K562 (cell line): Measurements from ENCODE around the gene CRACR2B. TPM values are rescaled to one million over a fixed set of nuclear protein-coding genes. Genes with fewer than 3 reads are reported as not detected.

ENCODE experiments used
- ATAC-seq: fragments of 200-7000 bp; cut with Tn5 transposase; 3 replicates; pipeline ENCODE4 v1.9.1; 2020; ENCODE audit warnings: moderate library complexity
- BruUV-seq: library from RNA; stranded (reverse); fragments of 400-500 nt; replicated peaks from 2 replicates; lab custom pipeline; 2021; lab: Mats Ljungman, UMichigan
- CTCF ChIA-PET: fragments of 300-600 bp; formaldehyde crosslinking; extraction: SDS; loops from one replicate; lab custom pipeline; 2021; ENCODE audit warnings: low intra/inter-chr PET ratio; lab: Yijun Ruan, JAX
- POLR2A ChIA-PET: fragments of 300-600, 350-650 bp; sonication (Branson Sonifier 250); formaldehyde crosslinking; extraction: SDS; loops from one replicate; lab custom pipeline; 2021; ENCODE audit warnings: antibody characterized with exemption, inconsistent platforms; lab: Yijun Ruan, JAX
- DNase-seq, 4 experiments: peaks; one replicate each; pipeline versions ENCODE4 v3.0.0 to v3.0.0-alpha.2; 2011 to 2018; ENCODE audit warnings: low spot score in 3 of 4, mixed read lengths in 3 of 4; ENCODE audit errors: extremely low read depth in 1 of 4
- FAIRE-seq: peaks from 2 replicates; lab custom pipeline; 2011; peaks lifted over from hg19 to GRCh38; lab: Jason Lieb, UNC
- H2AFZ ChIP-seq: 2 replicates; pipeline ENCODE4 v1.6.0; 2011; ENCODE audit warnings: low read depth, low read length, control low read depth, inconsistent platforms
- H3K27ac ChIP-seq: fragments of 200-600 bp; 3 replicates; pipeline ENCODE4 v1.8.0; 2011; ENCODE audit warnings: low read depth, mild to moderate bottlenecking, control low read depth, inconsistent platforms, low read length, moderate library complexity, mixed read lengths; ENCODE audit errors: extremely low read depth
- H3K27me3 ChIP-seq, 2 experiments: fragments of 300-600 bp in 1 of 2; 2 replicates in 1 of 2; 3 replicates in 1 of 2; pipeline versions ENCODE4 v1.6.0 to v1.8.0; 2011; ENCODE audit warnings: inconsistent platforms in 2 of 2, low read length in 2 of 2, mild to moderate bottlenecking in 1 of 2, mixed read lengths in 1 of 2, moderate library complexity in 1 of 2; ENCODE audit not compliant: control insufficient read depth in 2 of 2, insufficient read depth in 2 of 2
- H3K36me3 ChIP-seq: fragments of 300-600 bp; 3 replicates; pipeline ENCODE4 v1.8.0; 2011; ENCODE audit warnings: mild to moderate bottlenecking, low read length, inconsistent platforms; ENCODE audit not compliant: control insufficient read depth, insufficient read depth
- H3K4me1 ChIP-seq, 2 experiments: fragments of 200-600 bp in 1 of 2; replicated peaks in 1 of 2; 2 replicates in 1 of 2; 3 replicates in 1 of 2; pipeline versions ENCODE4 v1.5.1 to v1.8.0; 2011; ENCODE audit warnings: inconsistent platforms in 2 of 2, low read length in 2 of 2, mild to moderate bottlenecking in 1 of 2, mixed read lengths in 1 of 2, moderate library complexity in 1 of 2; ENCODE audit not compliant: control insufficient read depth in 2 of 2, insufficient read depth in 2 of 2
- H3K4me2 ChIP-seq: 2 replicates; pipeline ENCODE4 v1.6.1; 2011; ENCODE audit warnings: low read length, control low read depth, inconsistent platforms, mixed read lengths; ENCODE audit not compliant: insufficient read depth
- H3K4me3 ChIP-seq: fragments of 200-600 bp; sonication (generic), shearing (Covaris generic); 2 replicates; pipeline ENCODE4 v1.5.1; 2016; ENCODE audit warnings: control low read depth, inconsistent platforms
- H3K79me2 ChIP-seq: fragments of 200-600 bp; 3 replicates; pipeline ENCODE4 v1.8.0; 2011; ENCODE audit warnings: low read length, inconsistent platforms; ENCODE audit not compliant: control insufficient read depth, insufficient read depth
- H3K9ac ChIP-seq, 2 experiments: 2 replicates each; pipeline versions ENCODE4 v1.6.0 to v1.6.1; 2011; ENCODE audit warnings: low read depth in 2 of 2, low read length in 2 of 2, control low read depth in 1 of 2, inconsistent platforms in 1 of 2, mild to moderate bottlenecking in 1 of 2, mixed read lengths in 1 of 2; ENCODE audit not compliant: insufficient read depth in 1 of 2
- H3K9me1 ChIP-seq: one replicate; pipeline ENCODE4 v1.6.0; 2011; ENCODE audit warnings: inconsistent platforms, mild to moderate bottlenecking, low read length, moderate library complexity; ENCODE audit not compliant: control insufficient read depth, insufficient read depth
- H3K9me3 ChIP-seq: replicated peaks from 2 replicates; pipeline ENCODE4 v1.5.1; 2011; ENCODE audit warnings: low read depth, low read length, inconsistent platforms; ENCODE audit not compliant: control insufficient read depth, insufficient read depth
- H4K20me1 ChIP-seq: replicated peaks from 2 replicates; pipeline ENCODE4 v1.6.1; 2011; ENCODE audit warnings: low read length, inconsistent platforms, mixed read lengths; ENCODE audit not compliant: control insufficient read depth, insufficient read depth
- ARID1B ChIP-seq: fragments of 450-650 bp; IDR thresholded peaks from 2 replicates; pipeline ENCODE4 v1.6.1; 2016; ENCODE audit warnings: antibody characterized with exemption, mild to moderate bottlenecking, inconsistent platforms
- ATF1 ChIP-seq, 2 experiments: fragments of 450-650 bp in 1 of 2; IDR thresholded peaks; 2 replicates each; pipeline ENCODE4 v1.6.1; 2016; ENCODE audit warnings: missing compliant biosample characterization in 1 of 2, missing genetic modification characterization in 1 of 2
- CTBP1 ChIP-seq: fragments of 450-650 bp; IDR thresholded peaks from 2 replicates; pipeline ENCODE4 v1.6.1; 2016; ENCODE audit warnings: borderline replicate concordance
- EP400 ChIP-seq: fragments of 450-650 bp; IDR thresholded peaks from 2 replicates; pipeline ENCODE4 v1.6.1; 2017; ENCODE audit warnings: antibody characterized with exemption, mild to moderate bottlenecking, moderate library complexity
- MED1 ChIP-seq: sonication (generic); formaldehyde crosslinking; IDR thresholded peaks from 2 replicates; pipeline ENCODE4 v1.8.1; 2023; ENCODE audit warnings: missing genetic modification reagents, borderline replicate concordance
- MYC ChIP-seq, 2 experiments: fragments of 250-450 bp in 1 of 2; sonication (Bioruptor Pico) in 1 of 2; IDR thresholded peaks; 2 replicates each; pipeline versions ENCODE4 v1.5.1 to v1.6.1; 2012 to 2021; ENCODE audit warnings: low read depth in 2 of 2, borderline replicate concordance in 1 of 2, improper control_type of control experiment in 1 of 2, low read length in 1 of 2, mild to moderate bottlenecking in 1 of 2, moderate library complexity in 1 of 2
- NR2C2 ChIP-seq, 2 experiments: fragments of 200-800 bp in 1 of 2; sonication (Bioruptor generic) in 1 of 2; sonication (generic) in 1 of 2; formaldehyde crosslinking in 1 of 2; IDR thresholded peaks; 2 replicates each; pipeline versions ENCODE4 v1.6.1 to v1.8.0; 2016 to 2022; ENCODE audit warnings: mild to moderate bottlenecking in 1 of 2, missing compliant biosample characterization in 1 of 2, missing genetic modification characterization in 1 of 2, missing genetic modification reagents in 1 of 2
- POLR2AphosphoS2 ChIP-seq: IDR thresholded peaks from 2 replicates; pipeline ENCODE4 v1.6.1; 2012; ENCODE audit warnings: low read length, improper control_type of control experiment
- RFX5 ChIP-seq: IDR thresholded peaks from 2 replicates; pipeline ENCODE4 v1.6.1; 2011; ENCODE audit warnings: low read depth, mild to moderate bottlenecking, improper control_type of control experiment, low read length
- TOE1 ChIP-seq, 2 experiments: fragments of 450-650 bp in 1 of 2; sonication (generic) in 1 of 2; formaldehyde crosslinking in 1 of 2; IDR thresholded peaks; 2 replicates each; pipeline versions ENCODE4 v1.7.1 to v1.8.0; 2016 to 2022; ENCODE audit warnings: borderline replicate concordance in 2 of 2, mild to moderate bottlenecking in 2 of 2, antibody characterized with exemption in 1 of 2, inconsistent platforms in 1 of 2, low read depth in 1 of 2, missing genetic modification reagents in 1 of 2, moderate library complexity in 1 of 2
- TSC22D4 ChIP-seq: fragments of 450-650 bp; IDR thresholded peaks from 2 replicates; pipeline ENCODE4 v1.6.1; 2016; ENCODE audit warnings: missing genetic modification characterization, missing biosample characterization, control low read depth
- ZBTB49 ChIP-seq: sonication (generic); formaldehyde crosslinking; IDR thresholded peaks from 2 replicates; pipeline ENCODE4 v1.8.0; 2022; ENCODE audit warnings: missing genetic modification reagents, mild to moderate bottlenecking, borderline replicate concordance
- ZFX ChIP-seq: sonication (generic); formaldehyde crosslinking; IDR thresholded peaks from 2 replicates; pipeline ENCODE4 v1.8.0; 2022; ENCODE audit warnings: mild to moderate bottlenecking, missing genetic modification reagents, moderate library complexity
- ZNF146 ChIP-seq: IDR thresholded peaks from one replicate; pipeline ENCODE4 v1.6.1; 2018; ENCODE audit warnings: missing compliant biosample characterization; ENCODE audit not compliant: unreplicated experiment
- ZNF583 ChIP-seq: fragments of 250-450 bp; sonication (Bioruptor Pico); IDR thresholded peaks from 2 replicates; pipeline ENCODE4 v1.4.0; 2020
- ZZZ3 ChIP-seq: fragments of 450-650 bp; IDR thresholded peaks from 2 replicates; pipeline ENCODE4 v1.6.1; 2016; ENCODE audit warnings: antibody characterized with exemption, mild to moderate bottlenecking, moderate library complexity
- WGBS: fragments of 100-300 bp; shearing (Covaris generic); methylation state at CpG from one replicate; pipeline ENCODE4 v1.1.6; 2016; ENCODE audit warnings: low coverage, mixed read lengths; ENCODE audit not compliant: insufficient coverage; ENCODE audit errors: missing lambda C conversion rate; 5-methylcytosine and 5-hydroxymethylcytosine counted together
- in situ Hi-C: fragments of 300-500 bp; cut with MboI; formaldehyde crosslinking; loops from 4 replicates; pipeline ENCODE4 v1.15.0; 2018; ENCODE audit warnings: inconsistent platforms, mixed read lengths
- intact Hi-C: fragments of 100-400 bp; cut with micrococcal nuclease; formaldehyde crosslinking; loops from 2 replicates; pipeline ENCODE4 v1.14.2; 2022
- polyA plus RNA-seq, 8 experiments: library from polyadenylated mRNA; depleted of rRNA in 4 of 8; stranded (reverse) in 5 of 8; unstranded in 3 of 8; fragments of >200 nt; fragmentation: Nextera tagmentation in 2 of 8; fragmentation: Illumina TruSeq in 1 of 8; extraction: Ambion mirVana in 2 of 8; extraction: Trizol in 1 of 8; gene quantifications; 2 replicates each; pipeline versions ENCODE4 v1.2.1 to v1.2.3, GENCODE V29; 2011 to 2014; ENCODE audit warnings: inconsistent platforms in 1 of 8, missing spikeins in 1 of 8
- total RNA-seq, 7 experiments: library from RNA; depleted of rRNA in 6 of 7; stranded (reverse); fragments of >200 nt in 6 of 7; fragmentation: Illumina TruSeq in 2 of 7; extraction: Trizol in 2 of 7; gene quantifications; 2 replicates each; pipeline versions ENCODE4 v1.2.1 to v1.2.3, GENCODE V29; 2011 to 2021; ENCODE audit warnings: low replicate concordance in 1 of 7
- TF ChIP-seq, protein P1 (sequence below): IDR thresholded peaks from 2 replicates; pipeline ENCODE4 v1.6.1; 2016; ENCODE audit warnings: missing genetic modification characterization, missing compliant biosample characterization

CRACR2B gene
- total and polyA plus RNA-seq, 9 of the 15 experiments (the other 6 are each of a cell fraction or from before 2014, with no cell fraction given): 0.10 to 51.0 (median 6.0) TPM

- peak within 1 kb of the TSS; percentile 98 for H3K4me3 ChIP-seq
- intact Hi-C loops: loop anchor here (2.0 to 10.0 kb wide), 2 partner anchors 34 to 72 kb away; partner anchors contain the start of genes CHID1 and RPLP2
- FAIRE-seq: peak; percentile 87
- peak; percentile 86 to 95 (median 91) for DNase-seq
- H2AFZ ChIP-seq: peak within 1 kb of the TSS; percentile 97
- peak within 1 kb of the TSS; percentile 98 for H3K27ac ChIP-seq
- H3K9me3 ChIP-seq: no peaks in the 10 kb centered on the region
- ChIA-PET CTCF (no interaction called here), POLR2A (interaction anchor here (0.6 to 5.2 kb wide), 12 partner anchors 9 to 141 kb away, joined by 3 to 36 read pairs (median 4); partner anchors contain the start of gene PNPLA2)
- H3K9me1 ChIP-seq: peaks cover 4% of the 10 kb centered on the region
- in situ Hi-C loops: no loop called here
- H3K79me2 ChIP-seq: peaks cover 53% of the 10 kb centered on the region
- peak within 1 kb of the TSS; percentile 80 for H3K4me2 ChIP-seq
- H3K36me3 ChIP-seq: peaks cover 39% of the 10 kb centered on the region; the same call in 2 of the 3 replicates
- peak within 1 kb of the TSS; percentile 91 to 93 for H3K9ac ChIP-seq
- peak; percentile 68 for ATAC-seq
- H3K4me1 ChIP-seq: peaks cover 32 to 83% of the 10 kb centered on the region in 2 experiments
- H4K20me1 ChIP-seq: no peaks in the 10 kb centered on the region; the same call in 1 of the 2 replicates
- no TSS peak for BruUV-seq
- no peaks in the 10 kb centered on the region for H3K27me3 ChIP-seq
- WGBS: under 1% methylated on average over 32 of the region's 87 CpGs
- TF ChIP-seq RFX5 (no peak), ZZZ3 (no peak), ZNF583 (0 out of 2 replicates have a peak, but pooled peaks have one; percentile 12), TOE1 (IDR thresholded peaks at IDR 0.05; ENCODE audit: borderline replicate concordance) (peak; percentile 98; the same call in 1 of the 2 replicates), TOE1 (CRISPR knock-in tag; IDR thresholded peaks at IDR 0.05; ENCODE audit: borderline replicate concordance, low read depth) (no peak), MYC (IDR thresholded peaks at IDR 0.05; ENCODE audit: low read depth, low read length) (peak; percentile 77), MYC (CRISPR knock-in tag; IDR thresholded peaks at IDR 0.05; ENCODE audit: borderline replicate concordance, low read depth) (no peak), ATF1 (CRISPR knock-in tag; IDR thresholded peaks at IDR 0.05) (no peak), ATF1 (tag; IDR thresholded peaks at IDR 0.05) (peak; percentile 83), MED1 (0 out of 2 replicates have a peak, but pooled peaks have one; percentile 32), NR2C2 (CRISPR knock-in tag; IDR thresholded peaks at IDR 0.05) (peak; percentile 40), NR2C2 (tag; IDR thresholded peaks at IDR 0.05) (no peak; the same call in 1 of the 2 replicates), TSC22D4 (tag) (no peak), EP400 (peak; percentile 48; the same call in 1 of the 2 replicates), ZNF146 (CRISPR knock-in tag) (no peak), ZBTB49 (no peak), CTBP1 (peak; percentile 96), ZFX (CRISPR knock-in tag) (peak; percentile 73), POLR2AphosphoS2 (peak; percentile 84; the same call in 1 of the 2 replicates), ARID1B (no peak)
- TF ChIP-seq, protein P1, sequence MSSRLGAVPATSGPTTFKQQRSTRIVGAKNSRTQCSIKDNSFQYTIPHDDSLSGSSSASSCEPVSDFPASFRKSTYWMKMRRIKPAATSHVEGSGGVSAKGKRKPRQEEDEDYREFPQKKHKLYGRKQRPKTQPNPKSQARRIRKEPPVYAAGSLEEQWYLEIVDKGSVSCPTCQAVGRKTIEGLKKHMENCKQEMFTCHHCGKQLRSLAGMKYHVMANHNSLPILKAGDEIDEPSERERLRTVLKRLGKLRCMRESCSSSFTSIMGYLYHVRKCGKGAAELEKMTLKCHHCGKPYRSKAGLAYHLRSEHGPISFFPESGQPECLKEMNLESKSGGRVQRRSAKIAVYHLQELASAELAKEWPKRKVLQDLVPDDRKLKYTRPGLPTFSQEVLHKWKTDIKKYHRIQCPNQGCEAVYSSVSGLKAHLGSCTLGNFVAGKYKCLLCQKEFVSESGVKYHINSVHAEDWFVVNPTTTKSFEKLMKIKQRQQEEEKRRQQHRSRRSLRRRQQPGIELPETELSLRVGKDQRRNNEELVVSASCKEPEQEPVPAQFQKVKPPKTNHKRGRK (tag): no peak
These were observed 14.8 kb downstream of the CRACR2B start, which contains the start of the genes POLR2L and TSPAN4 for GRCh38 chr11:842370-843002. TSS of gene POLR2L (minus strand) at chr11:842529. CDS start at chr11:842508, 21 bp downstream. TSS of gene TSPAN4 (plus strand) at chr11:842852. CDS start at chr11:850305, 7,453 bp downstream.
